Liver (tissue), 3 donors: ENCODE data around the gene GRAMD2B.

ENCODE experiments used
- TAF1 ChIP-seq: conservative IDR thresholded peaks from 2 replicates; pipeline ENCODE4 v1.6.1; 2016; ENCODE audit warnings: antibody characterized with exemption, mild to moderate bottlenecking
- TF ChIP-seq, protein P1 (sequence below): fragments of 150-350 bp; IDR thresholded peaks from 2 replicates; pipeline ENCODE4 v1.5.1; 2017; ENCODE audit warnings: improper control_type of control experiment, low read depth, low read length; ENCODE audit not compliant: missing input control
- TF ChIP-seq, protein P2 (sequence below): IDR thresholded peaks from 2 replicates; pipeline ENCODE4 v1.6.1; 2016; ENCODE audit warnings: antibody characterized with exemption, mild to moderate bottlenecking
- donor health status: healthy.
- donor health status: healthy.

DNA sequence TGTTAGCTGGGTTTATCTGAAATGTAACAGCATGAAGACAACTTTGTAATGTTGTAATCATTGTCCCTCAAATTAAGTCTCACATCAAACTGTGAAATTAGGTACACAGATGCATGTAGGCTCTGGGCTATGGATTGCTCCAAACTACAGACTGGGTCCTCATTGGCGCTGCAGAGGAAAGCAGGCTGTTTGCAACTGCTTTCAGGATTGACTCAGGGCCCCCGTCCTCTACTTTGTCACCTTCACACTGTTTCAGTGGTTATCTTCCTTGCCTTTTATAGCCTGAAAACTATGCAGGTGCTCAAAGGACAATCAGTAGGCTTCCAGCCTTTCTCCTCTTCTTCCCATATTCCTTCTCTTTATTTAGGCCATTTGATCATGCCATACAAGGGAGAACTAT is 18.0 kb downstream of the GRAMD2B start:
- TF ChIP-seq, protein P1, sequence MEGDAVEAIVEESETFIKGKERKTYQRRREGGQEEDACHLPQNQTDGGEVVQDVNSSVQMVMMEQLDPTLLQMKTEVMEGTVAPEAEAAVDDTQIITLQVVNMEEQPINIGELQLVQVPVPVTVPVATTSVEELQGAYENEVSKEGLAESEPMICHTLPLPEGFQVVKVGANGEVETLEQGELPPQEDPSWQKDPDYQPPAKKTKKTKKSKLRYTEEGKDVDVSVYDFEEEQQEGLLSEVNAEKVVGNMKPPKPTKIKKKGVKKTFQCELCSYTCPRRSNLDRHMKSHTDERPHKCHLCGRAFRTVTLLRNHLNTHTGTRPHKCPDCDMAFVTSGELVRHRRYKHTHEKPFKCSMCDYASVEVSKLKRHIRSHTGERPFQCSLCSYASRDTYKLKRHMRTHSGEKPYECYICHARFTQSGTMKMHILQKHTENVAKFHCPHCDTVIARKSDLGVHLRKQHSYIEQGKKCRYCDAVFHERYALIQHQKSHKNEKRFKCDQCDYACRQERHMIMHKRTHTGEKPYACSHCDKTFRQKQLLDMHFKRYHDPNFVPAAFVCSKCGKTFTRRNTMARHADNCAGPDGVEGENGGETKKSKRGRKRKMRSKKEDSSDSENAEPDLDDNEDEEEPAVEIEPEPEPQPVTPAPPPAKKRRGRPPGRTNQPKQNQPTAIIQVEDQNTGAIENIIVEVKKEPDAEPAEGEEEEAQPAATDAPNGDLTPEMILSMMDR, result no peak
- TF ChIP-seq, protein P2, sequence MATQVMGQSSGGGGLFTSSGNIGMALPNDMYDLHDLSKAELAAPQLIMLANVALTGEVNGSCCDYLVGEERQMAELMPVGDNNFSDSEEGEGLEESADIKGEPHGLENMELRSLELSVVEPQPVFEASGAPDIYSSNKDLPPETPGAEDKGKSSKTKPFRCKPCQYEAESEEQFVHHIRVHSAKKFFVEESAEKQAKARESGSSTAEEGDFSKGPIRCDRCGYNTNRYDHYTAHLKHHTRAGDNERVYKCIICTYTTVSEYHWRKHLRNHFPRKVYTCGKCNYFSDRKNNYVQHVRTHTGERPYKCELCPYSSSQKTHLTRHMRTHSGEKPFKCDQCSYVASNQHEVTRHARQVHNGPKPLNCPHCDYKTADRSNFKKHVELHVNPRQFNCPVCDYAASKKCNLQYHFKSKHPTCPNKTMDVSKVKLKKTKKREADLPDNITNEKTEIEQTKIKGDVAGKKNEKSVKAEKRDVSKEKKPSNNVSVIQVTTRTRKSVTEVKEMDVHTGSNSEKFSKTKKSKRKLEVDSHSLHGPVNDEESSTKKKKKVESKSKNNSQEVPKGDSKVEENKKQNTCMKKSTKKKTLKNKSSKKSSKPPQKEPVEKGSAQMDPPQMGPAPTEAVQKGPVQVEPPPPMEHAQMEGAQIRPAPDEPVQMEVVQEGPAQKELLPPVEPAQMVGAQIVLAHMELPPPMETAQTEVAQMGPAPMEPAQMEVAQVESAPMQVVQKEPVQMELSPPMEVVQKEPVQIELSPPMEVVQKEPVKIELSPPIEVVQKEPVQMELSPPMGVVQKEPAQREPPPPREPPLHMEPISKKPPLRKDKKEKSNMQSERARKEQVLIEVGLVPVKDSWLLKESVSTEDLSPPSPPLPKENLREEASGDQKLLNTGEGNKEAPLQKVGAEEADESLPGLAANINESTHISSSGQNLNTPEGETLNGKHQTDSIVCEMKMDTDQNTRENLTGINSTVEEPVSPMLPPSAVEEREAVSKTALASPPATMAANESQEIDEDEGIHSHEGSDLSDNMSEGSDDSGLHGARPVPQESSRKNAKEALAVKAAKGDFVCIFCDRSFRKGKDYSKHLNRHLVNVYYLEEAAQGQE, result no peak
- no peak for TF ChIP-seq TAF1
